ENCODE data around the gene FOXN1.
A peak's percentile ranks its signal among the peaks of the same experiment; 100 is the strongest.

The FOXN1 gene

DNA sequence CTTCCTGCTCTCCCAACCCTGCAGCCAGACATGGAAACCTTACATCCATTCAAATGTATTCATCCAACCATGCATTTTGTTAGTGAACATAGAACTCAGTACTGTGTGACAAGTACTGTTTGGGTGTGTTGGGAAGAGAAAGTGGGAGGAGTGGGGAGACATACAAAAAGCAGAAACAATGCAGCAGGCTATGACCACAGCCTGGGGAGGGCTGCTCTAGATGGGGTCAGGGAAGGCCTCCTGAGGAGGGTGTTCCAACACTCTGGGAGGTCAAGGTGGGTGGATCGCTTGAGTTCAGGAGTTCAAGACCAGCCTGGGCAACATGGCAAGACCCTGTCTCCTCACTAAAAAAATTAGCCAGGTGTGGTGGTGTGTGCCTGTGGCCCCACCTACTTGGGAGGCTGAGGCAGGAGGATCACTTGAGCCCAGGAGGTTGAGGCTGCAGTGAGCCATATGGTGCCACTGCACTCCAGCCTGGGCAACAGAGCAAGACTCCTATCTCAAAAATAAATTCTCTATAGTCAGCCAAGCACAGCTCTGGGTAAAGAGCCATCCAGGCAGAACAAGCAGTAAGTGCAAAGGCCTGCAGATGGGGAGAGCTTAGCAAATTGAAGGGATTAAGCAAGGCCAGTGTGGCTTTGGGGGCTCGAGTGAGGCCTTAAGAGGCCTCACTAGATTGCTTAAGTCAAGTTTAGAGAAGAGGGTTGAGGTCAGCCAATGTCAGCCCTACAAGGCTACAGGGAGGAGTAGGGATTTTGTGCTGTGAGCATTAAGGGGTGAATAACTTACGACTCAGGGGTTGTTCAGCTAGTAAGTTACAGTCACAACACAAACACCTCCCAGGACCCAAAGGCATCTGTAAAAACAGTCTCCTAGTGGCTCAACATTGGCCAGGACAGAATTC lies 27.2 kb upstream of the FOXN1 start:
- no peak for DNase-seq

DNA sequence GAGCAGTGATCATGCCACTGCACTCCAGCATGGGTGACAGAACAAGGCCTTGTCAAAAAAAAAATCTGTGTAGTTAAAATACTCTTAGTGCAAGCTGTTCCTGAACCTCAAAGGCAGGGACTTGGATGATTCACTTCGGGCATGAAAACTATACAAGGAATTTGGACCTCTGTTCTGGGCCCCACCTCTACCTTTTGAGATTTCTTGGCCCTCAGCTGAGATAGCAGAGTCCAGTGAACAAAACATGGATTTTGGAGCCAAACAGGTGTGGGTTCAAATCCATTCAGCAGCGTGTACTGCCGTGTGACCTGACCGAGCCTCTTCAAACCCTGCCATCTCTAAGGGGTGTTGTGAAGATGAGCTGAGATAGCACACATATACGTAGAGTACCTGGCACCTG lies 25.9 kb upstream of the FOXN1 start:
- no peak for DNase-seq

DNA sequence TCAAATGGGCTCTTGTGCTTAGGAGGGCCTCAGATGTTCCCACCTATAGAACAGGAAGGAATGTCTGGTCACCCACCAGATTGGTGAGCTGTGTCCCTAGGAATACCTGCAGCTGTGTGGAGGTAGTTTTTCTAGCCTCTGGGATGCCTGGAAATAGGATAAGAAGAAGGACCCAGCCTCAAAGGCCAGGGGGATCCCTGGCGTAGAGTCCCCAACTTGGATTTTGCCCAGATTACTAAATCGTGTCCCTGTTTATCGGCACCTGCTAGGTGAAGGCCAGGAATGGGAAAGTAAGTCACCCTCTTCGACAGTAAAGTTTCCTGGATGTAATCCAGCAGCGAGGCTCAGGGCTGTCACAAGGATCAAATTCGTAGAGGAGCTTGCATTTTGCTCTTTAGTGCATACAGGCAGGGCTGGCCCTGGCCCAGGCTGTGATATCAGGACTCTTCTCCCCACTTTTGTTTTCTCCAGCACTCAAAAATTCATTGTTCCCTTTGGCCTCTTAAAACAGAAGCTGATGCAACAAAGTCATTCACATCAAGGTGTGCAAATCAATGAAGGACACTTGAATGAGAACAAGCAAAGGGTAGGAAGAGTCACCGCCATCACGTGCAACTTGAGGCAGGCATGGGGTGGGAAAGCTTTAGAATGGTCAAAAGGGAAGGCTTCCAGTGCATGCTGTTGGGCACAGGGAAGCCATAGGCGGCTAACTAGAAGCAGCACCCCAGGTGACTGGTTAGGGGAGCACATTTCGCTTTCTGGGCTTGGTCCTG lies 25.2 kb upstream of the FOXN1 start:
- DNase-seq, result no peak

DNA sequence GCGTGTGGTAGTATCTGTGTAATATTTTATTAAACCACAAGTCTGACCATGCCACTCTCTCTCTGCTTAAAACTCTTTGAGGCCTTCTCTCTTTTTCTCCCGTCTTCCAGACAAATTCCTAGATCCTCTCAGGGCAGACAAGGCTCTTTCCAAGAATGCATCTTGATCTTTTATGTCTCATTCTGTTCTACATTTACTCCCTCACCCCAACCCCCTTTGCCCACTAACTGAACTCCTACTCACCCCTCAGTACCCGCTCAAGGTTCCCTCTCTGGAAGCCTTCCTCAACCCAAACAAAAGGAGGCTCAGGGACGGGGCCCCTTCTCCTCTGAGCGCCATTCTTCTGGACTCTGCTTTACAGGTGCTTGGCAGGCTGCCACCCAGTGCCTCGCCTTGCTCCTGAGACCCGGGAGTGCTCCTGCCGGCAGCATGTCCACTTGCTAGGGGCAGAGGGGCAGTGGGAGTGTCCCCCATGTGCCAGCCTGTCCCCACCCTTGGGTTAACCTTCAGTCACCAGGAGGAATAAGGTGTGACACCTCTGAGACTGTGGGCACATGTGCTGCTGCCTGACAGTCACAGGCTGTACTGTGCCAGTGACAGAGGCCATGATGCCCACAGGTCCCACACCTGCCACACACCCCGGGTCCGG lies 23.5 kb upstream of the FOXN1 start:
- DNase-seq, result no peak

DNA sequence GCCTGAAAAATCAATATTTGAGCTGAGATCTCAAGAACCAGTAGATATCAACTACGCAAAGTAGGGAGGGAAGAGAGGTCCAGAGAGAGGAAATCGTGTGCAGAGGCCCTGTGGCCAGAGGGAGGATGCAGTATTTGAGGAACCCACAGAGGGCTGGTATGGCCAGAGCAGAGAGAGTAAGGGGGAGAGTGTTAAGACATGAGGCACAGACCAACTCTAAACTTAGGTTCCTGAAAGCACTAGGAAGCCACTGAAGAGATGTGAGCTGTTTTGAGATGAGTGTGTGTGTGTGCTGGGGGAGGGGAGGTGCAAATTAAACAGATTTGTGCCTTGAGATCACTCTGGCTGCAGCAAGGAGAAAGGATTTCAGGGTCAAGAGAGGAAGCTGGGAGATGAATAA lies 21.9 kb upstream of the FOXN1 start:
- DNase-seq, result no peak

DNA sequence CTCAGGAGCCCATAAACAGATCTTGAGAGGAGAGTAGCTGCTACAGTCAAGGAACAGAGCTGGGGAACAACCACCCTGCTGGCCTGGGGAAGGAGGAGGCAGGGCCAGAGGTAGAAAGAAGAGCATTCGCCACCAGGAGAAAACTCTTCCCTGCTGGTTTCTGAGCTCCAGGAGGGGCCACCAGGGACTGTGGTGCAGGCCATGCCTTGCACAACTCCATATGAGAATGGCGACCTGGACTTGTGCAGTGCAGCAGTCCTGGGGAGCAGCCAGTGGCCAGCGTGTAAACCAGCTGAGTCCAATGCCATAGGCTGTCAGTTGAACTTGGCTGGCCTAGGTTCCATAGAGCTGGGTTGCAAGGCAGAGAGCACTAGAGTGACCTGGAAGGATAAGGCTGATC lies 21.1 kb upstream of the FOXN1 start:
- no peak for DNase-seq

DNA sequence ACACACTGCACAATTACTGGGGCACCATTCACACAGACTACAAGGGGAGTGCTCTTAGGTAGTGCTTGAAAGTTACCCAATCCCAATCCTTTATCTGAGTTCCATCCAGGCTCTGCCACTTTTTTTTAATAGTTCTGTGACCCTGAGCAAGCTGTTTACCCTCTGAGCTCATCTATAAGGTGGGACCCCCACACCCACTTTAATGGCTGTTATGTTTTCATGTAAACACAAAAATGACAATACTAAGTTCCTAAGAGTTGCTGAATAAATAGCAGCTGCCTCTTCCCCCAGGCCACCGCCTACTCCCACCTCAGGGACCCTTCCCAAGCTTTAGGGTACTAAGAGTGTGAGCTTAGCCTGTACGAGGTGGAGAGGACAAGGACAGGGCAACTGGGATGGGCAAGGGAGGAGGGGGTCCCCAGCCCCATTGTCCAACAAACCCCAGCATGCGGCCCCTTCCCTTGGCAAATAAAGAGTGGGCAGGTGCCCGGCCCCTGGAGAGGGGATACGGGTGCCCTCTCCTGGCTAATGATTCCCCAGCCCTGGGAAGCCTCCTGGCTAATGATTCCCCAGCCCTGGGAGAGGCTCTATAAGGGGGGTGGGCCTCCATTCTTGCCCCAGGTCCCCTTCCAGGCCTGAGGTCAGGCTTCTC lies 18.1 kb upstream of the FOXN1 start:
- no peak for DNase-seq

DNA sequence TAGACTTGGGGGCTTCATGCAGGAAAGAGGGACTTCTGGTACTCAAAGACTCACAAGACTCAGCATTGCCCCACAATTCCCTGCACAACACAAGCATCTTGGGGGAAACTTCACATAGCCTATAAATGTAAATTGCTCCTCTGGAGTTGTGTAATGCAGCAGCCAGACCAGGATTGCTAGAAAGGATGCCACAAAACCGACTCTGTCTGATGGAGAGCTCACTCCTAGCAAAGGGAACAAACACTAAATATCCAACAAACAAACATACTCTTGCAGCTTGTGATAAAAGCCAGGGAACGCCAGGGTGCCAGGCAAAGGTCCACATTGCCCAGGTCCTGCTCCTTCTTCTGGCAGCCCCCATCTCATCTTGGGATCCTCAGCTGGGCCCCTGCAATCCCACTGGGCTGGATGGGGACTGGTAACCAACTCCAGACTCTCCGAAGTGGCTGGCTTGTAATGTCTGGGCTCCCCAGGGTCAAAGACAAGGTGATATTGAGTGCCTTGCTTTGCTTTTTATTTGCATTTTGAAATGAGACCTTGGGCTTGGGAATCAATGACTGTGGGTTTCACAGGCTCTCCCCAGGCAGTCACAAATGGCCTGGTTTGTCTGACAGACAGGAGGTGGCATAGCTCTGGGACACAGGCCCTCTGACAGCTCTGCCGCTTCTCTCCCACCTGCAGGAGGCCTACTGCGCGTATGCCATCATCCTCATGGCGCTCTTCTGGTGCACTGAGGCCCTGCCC lies 17.4 kb upstream of the FOXN1 start:
- DNase-seq, result no peak

DNA sequence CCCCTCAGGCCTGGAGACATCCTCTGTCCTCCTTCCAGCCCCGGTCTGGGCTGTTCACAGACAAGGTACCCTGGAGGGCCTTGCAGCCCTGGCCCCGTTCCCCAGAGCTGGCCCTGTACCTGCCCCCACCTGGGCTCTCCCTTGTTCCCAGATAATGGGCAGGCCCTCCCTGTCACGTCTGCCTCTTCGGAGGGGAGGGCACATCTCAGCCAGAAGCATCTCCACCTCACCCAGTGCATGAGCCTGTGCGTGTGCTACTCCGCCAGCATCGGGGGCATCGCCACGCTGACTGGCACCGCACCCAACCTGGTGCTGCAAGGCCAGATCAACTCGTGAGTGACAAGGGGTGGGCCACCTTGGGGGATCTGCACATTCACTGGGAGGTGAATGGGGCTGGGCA lies 14.9 kb upstream of the FOXN1 start:
- no peak for DNase-seq

DNA sequence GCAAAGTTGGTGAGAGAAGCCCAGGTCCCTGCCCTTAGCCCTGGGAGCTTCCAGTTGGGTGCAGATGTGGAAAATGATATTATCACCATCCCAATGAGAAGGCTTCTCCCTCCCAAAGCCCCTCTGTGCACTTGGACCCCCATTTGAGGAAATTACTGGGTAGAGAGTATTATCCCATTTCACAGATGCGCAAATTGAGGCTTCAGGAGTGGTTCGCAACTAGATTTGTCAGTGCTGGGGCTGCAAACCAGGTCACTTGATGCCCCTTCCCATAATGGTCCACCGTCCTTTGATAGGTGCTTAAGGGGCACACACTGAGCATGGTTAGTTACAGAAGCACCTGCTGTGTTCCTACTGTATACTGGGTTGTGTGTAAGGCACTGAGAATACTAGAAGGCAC lies 14.3 kb upstream of the FOXN1 start:
- DNase-seq, result no peak

DNA sequence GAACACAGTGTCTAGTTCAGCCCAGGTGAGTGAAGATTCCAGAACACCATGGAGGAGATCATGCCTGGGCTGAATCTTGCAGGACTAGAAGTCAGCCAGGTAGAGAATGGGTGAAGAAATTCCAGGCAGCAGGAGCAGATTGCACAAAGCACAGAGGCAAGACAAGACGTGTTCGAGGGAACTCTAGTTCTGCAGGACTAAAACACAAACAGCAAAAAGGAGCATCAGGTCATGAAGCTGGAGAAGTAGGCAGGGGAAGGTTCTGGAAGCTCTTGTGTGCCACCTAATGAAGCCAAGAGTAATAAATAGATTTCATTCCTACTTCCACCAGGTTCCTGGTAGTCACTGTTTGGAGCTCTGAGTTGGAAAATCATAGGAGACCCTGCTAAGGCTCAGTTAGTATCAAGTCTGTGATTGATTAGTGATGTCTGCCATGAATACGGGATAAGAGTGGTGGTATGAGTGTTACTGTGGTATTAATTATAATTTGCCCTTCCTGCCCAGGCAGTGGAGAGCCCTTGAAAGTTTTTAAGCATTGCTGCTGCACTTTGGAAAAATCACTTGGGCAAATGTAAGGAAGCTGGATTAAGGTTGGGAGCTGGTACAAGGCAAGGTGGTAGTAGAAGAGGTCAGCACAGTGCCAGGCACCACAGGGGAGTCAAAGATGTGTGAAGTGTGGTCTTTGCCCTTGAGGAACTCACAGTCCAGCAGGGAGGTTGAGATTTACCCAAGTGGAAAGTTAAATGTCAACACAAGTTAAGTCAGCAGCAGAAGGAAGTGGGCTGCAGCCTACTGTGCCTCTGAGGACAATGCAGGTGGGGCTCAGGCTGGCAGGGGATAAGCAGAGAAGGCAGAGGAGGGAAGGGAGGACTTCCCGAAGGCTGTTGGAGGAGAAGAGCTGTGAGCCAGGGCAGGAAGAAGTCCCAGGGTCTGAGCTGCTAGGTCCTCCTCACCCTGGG lies 13.5 kb upstream of the FOXN1 start:
- DNase-seq, result no peak

DNA sequence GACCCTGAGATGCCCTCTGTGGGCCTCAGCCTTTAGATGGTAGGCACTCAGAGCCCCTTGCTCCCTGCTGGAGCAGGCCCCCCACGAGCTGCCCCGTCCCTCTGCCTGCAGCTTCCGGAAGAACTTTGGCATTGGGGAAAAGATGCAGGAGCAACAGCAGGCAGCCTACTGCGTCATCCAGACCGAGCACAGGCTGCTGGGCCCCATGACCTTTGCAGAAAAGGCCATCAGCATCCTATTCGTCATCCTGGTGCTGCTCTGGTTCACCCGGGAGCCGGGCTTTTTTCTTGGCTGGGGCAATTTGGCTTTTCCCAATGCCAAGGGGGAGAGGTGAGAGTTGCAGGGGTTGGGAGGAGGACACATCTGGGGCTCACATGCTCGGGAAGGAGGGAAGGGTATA lies 12.7 kb upstream of the FOXN1 start:
- no peak for DNase-seq

DNA sequence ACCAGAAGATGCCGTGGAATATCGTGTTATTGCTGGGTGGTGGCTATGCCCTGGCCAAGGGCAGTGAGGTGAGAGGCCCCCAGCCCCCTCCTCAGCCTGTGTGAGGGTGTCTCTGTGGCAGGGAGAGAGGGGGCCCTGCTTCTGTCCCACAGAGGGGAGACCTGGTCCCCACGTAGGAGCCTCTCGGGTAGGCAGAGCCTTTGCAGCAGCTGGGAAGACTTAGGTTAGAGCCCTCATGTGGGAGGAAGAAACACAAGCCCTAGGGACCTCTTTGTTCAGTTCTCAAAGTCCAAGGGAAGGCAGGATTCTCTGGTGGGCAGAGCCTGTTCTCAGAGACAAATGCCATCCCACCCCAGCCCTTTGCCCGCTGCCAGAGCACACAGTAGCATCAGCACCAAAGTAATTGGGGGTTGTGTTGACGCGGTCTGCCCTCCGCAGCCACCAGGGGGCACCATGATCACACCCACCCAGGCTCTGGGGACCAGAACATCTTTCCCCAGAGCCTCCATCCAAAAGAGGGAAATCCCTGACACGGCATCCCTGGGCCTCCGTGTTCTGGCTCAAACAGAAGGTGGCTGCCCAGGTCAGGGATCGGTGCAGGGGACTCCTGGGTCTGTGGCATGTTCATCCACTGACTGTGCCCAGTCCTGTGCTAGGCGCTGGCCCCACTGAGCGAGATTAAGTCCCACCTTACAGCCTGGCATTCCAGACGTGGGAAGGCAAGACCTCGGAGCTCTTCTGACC lies 11.5 kb upstream of the FOXN1 start:
- peak; percentile 52 for DNase-seq

DNA sequence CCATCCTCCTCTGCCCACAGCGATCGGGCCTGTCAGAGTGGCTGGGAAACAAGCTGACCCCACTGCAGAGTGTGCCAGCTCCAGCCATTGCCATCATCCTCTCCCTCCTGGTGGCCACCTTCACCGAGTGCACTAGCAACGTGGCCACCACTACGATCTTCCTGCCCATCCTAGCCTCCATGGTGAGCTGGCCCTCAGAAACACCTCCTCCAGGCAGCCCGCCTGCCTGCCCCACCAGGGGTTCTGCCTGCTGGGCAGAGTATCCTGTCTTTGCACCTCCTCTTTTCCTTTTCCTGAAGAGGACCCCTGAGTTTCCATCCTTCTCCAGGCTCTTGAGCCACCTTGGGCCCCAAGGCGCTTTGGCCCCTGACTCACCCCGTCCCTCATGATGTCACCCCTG lies 10.5 kb upstream of the FOXN1 start:
- no peak for DNase-seq

DNA sequence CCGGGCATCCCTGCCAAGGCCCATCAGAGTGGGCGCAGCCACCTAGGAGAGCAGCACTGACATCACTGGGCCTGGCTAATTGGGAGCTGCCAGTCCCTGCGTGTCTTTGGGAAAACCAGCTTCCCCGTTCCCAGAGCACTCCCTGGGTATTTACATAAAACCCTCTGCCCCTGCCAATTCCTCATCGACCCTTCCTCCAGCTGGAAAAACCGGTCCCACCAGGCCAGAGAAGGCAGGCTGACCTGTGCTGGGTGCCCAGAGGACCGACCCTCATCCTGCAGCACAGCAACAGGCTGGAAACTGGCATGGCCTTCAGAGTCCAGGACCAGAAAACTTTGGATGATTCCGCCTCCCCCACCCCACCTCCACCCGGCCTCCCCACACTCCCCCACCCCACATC lies 8.2 kb upstream of the FOXN1 start:
- no peak for DNase-seq

DNA sequence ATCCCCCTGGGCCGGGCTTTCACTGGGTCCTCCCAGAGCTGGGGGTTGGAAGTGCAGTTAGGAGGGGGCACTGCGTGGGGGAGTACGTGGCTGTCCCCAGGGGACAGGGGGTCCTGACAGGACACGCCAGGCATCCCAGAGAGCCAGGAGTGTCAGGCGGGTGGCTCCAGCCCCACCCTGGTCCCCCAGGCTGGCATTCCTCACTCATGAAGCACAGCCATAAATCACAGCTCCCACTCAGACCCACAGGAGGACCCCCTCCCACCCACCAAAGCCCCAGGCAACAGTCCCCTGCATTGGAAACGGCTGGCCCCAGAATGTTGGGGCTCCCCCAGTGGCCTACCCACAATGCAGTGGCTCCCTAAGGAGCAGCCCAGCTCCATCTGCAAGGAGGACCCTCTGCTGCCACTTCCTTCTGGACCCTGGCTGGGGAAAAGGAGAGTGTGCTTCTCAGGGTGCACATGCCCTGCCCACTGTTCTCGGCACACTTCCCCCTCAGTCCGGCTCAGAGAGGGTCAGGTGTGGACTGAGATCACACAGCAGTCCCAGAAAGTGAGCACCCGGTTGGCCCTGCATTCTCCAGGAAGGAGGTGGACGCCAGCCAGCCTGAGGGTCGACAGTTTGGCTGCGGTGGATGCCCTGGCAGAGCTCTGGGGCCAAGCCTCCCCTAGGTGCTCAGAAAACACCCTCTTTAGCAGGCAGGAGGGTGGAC lies 7.3 kb upstream of the FOXN1 start:
- DNase-seq, result no peak

DNA sequence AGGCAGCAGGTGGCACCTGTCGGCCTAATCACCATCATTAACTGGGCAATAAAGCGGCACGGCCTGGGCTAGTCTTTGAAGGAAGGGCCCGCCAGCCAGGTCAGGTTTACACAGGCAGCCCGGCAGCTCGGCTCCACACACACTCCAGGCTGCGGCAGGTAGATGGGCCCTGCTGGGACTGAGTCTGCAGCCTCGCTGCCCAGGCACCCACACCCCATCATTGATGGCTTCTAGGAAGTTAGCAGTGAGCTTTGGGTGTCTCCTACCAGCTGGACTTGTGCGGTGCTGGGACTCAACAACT lies 6.8 kb upstream of the FOXN1 start:
- no peak for DNase-seq

DNA sequence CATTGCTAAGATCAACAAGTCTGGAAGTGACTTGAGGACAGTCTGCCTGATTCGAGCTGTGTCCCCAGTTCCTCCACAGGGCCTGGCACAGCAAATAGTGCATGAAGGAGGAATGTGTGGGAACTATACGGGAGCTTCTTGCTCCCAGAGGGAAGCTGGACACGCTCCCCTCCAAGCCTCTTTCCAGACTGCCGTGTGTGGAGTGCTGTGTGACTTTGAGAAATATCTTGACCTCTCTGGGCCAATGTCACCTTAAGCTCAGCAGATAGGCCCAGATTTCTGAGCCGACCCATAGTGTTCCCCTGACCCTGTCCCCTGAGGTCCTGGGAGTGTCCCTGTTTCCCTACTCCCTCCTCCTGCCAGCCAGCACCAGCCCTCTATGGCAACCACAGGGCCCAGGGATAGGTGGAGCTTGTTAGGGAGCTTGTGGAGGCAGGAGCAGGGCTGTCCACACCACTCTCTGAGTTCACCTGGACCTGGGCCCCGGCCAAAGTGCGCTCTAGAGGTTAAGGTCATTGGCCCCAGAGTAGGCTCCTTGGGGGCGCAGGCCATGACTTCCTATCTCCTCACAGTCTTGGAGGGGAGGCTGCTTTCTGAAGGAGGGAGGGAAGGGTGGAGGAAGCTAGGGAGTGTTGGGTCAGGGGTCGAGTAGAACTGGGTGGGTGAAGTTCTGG lies 6.3 kb upstream of the FOXN1 start:
- DNase-seq, result no peak

DNA sequence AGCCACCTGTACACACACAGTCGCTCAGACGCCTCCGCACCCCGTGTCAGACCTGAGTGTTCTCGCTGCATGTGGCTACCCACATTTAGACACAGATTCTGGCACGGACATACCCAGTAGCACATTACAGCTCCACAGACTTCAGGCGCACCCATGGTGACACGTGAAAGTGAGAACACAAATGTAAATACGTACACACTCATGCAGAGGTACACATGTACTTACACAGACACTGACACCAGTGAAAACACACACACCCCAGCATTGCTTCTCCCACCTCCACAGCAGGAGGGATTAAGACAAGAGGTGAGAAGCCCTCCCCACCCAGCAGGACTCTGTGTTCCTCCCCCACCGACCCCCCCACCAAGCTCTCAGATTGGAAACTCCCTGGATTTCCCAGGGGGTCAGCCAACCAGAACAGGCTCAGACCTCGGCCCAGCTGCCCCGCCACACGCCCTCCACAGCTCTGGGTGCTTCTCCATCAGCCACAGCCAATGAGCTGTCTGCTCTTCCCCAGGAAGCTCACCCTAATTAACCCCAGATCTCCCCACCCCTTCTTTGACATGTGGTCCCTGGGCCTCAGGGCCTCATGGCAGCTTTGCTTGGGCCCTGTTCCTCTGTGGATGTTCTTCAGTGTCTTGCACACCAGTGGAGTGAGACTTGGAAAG lies 5.3 kb upstream of the FOXN1 start:
- peak; percentile 16 for DNase-seq
